Aortic smooth muscle cell (primary cell): ENCODE results near the gene ELF5. TPM values are rescaled to one million over a fixed set of nuclear protein-coding genes. Genes with fewer than 3 reads are reported as not detected.

ENCODE experiments used
- total RNA-seq: library from RNA; depleted of rRNA; stranded (reverse); fragments of >200 nt; gene quantifications from 2 replicates; pipeline ENCODE4 v1.2.3, GENCODE V29; 2014

Gene ELF5
- not detected in 2 replicates for total RNA-seq

GRCh38 chr11:34513682-34514449 lies at the start of gene ELF5:
Gene ELF5, minus strand, starts transcription at chr11:34513794. Its CDS starts 8,045 bp downstream, at chr11:34505749.

GRCh38 chr11:34438529-34439507 lies 74.8 kb downstream of the ELF5 start, which contains the start of gene CAT:
Gene CAT, plus strand, starts transcription at chr11:34438934. Its CDS starts 80 bp downstream, at chr11:34439014.

Other genes with a start within 250 kb of the ELF5 start
- gene ABTB2, start 155.8 kb downstream of the ELF5 start, total RNA-seq: 3.0 and 3.1 TPM in 2 replicates
- gene CAT, start 74.9 kb downstream of the ELF5 start, total RNA-seq: 55.5 and 73.9 TPM in 2 replicates
- gene EHF, start 107.3 kb upstream of the ELF5 start, total RNA-seq: 0.06 and 0.53 TPM in 2 replicates